GM21447 (cell line): ENCODE results near the gene MRFAP1L1.
"Not testable (repeated sequence)": the region's sequence is repeated elsewhere in the genome, so short reads cannot be mapped to it uniquely, and the experiment has no call there.

Source experiments
- ATAC-seq: cut with Tn5 transposase; IDR thresholded peaks from one replicate; pipeline ENCODE4 v1.9.1; 2021; ENCODE audit not compliant: unreplicated experiment

The MRFAP1L1 gene

DNA sequence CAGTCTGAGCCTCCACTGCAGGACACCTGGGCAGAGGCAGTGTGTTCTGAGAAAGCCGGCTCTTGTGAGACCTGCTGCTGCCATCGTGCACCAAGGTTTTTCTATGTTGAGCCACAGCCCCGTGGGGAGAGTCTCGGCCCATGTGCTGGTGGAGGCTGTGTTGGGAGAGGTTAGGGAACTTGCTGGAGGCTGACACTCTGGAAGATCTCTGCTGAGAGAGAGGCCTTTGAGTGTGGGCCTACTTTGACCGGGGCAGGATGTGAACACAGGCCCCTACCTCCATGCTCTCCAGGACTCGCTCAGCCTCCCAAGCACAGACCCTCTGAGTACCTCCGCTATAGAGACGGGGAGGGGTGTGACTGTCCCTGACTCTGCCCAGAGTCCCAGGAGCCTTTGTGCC lies 17.3 kb downstream of the MRFAP1L1 start:
- ATAC-seq, result no peak

DNA sequence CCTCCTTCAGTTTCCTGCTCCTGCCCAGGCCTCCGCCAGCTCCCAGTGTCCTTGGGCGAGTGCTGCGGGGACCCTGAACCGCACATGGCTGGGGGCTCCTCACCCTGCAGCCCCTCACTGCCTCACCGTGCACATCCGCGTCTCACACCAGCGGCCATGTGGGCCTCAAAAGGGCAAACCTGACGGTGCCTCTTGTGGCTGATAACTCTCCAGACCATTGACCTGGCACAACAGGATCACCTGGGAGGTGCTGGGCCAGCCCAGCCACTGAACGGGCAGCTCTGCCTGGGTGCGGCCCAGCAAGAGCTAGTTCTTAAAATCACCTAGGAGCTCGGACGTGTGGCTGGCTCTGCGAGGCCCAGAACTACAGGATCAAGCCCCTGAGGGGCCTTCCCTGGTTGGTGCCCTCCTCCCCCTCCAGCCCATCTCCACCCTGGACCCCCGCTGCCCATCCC lies 20.1 kb downstream of the MRFAP1L1 start:
- no peak for ATAC-seq

GRCh38 chr4:6688879-6689505 lies 20.7 kb downstream of the MRFAP1L1 start:
- ATAC-seq, result peak; percentile 93

- ATAC-seq, result no peak
Observed at GRCh38 chr4:6687947-6688878, 21.5 kb downstream of the MRFAP1L1 start.

DNA sequence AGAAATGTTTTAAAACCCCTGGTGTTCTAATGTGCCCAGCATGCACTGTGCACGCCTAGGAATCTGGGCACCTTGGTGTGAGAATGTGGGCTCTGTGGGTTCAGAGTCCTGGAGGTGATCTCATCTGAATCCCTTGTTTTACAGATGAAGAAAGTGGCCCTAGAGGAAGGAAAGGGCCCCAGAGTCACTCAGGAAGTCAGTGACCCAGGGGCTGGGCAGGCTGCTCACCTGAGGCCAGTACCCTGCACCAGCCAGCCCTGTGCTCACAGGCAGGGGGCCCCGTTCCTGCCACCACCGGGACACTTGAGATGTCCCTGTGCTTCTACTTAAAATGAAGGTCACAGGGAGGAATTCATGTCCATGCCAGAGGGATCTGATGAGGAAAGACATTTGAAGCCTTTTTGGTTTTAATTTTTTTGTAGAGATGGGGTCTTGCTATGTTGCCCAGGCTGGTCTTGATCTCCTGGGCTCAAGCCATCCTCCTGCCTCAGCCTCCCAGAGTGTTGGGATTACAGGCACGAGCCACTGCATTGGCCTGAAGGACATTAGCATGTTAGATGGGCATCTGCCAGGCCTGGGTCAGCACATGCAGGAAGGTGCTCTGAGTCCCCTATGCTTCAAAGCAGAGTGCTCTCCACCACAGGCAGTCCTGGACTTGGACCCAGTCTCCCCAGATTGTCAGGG lies 23.4 kb downstream of the MRFAP1L1 start:
- ATAC-seq, result no peak

GRCh38 chr4:6684656-6685055 lies 25.0 kb downstream of the MRFAP1L1 start:
- ATAC-seq, result no peak

DNA sequence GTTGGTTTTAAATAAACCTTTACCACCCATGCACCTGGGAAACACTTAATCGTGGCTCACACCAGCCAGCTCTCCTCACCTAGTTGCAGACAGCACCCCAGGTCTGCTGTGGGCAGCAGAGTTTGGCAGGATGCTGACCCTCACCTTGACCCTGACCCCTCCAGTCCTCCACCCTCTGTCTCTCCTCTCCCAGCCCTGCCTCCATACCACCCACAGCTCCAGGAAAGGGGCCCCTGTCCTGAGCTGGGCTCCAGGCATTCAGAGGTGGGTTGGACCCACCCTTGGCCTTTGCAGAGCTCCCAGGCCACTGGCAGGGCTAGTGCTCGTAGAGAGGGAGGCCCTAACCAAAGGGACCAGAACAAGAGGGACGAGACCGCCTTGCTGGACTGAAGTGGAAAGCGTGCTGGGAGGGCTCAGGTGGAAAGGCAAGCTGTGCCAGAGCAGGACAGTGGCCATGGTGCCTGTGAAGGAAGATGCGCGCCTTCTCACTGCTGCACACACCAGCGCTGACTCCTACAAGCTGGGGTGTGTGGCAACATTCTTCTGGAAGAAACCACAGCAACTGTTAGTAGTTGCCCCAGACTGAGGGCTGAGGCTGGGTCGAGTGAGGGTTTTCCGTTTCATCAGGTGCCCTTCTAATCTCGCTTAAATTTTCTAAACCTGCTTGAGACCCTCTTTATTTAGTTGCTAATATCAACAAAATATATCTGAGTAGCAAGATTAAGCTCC lies 26.6 kb downstream of the MRFAP1L1 start:
- ATAC-seq, result no peak

- ATAC-seq, result no peak
Observed at GRCh38 chr4:6681191-6681590, 28.5 kb downstream of the MRFAP1L1 start.

- no peak for ATAC-seq
Observed at GRCh38 chr4:6680372-6681034, 29.2 kb downstream of the MRFAP1L1 start.

DNA sequence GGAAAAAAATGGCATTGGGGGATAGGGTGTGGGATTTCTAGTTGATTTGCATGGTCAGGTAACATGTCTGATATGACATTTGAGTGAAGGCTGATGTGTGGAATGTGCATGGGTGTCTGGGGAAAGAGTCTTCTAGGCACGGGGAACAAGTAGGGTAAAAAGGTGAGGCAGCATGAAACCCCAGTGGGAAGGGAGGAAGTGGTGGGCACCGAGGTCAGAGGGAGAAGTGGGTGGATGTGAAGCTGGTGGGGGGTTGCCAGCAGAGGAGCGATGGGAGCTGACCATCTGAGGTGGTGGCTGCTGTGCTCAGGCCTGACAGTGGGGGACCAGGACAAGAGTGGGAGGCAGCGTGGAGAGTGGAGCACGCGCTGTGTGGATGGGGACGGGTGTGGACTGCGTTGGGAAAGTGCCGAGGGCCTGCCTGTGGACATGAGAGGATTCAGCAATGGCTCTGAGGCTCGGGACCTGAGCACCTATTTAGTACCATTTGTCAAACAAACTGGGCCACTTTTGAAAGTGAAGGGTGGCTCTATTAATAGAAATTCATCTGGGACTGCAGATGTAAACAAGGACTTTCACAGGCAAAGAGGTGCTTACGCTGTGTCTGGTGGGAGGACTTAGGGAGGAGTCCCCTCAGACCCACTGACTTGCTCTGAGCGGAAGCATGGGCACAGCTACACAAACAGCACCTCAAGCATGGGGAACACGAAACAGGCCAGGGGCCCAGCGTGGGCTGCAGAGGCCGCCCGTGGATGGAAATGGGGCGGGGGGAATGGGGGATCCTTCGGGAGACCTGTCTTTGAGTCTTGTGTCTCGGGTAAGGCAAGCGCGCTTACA lies 32.7 kb downstream of the MRFAP1L1 start:
- no peak for ATAC-seq

- ATAC-seq, result peak; percentile 45
Observed at GRCh38 chr4:6674500-6675149, 35.0 kb downstream of the MRFAP1L1 start.

- peak; percentile 69 for ATAC-seq
Observed at GRCh38 chr4:6673660-6674499, 35.8 kb downstream of the MRFAP1L1 start.

DNA sequence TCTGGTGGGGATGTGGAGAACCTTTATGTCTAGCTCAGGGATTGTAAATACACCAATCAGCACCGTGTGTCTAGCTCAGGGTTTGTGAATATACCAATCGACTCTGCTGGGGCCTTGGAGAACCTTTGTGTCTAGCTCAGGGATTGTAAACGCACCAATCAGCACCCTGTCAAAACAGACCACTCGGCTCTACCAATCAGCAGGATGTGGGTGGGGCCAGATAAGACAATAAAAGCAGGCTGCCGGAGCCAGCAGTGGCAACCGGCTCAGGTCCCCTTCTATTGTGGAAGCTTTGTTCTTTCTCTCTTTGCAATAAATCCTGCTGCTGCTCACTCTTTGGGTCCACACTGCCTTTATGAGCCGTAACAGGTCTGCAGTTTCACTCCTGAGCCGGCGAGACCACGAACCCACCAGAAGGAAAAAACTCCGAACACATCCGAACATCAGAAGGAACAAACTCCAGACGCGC lies 36.4 kb downstream of the MRFAP1L1 start:
- ATAC-seq, result not testable (repeated sequence)

- not testable (repeated sequence) for ATAC-seq
Observed at GRCh38 chr4:6672541-6673190, 37.0 kb downstream of the MRFAP1L1 start.

DNA sequence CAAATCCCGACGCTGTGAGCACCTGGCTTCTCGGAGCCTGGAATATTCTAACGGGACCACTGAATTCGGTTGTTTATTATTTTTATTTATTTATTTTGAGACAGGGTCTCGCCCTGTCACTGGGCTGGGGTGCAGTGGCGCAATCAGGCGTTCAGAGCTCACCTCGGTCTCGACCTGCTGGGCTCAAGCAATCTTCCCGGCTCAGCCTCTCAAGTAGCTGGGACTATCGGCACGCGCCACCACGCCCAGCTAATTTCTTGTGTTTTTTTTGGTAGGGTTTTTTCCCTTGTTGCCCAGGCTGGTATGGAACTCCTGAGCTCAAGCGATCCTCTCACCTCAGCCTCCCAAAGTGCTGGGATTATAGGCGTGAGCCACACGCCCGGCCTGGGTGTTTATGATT lies 37.5 kb downstream of the MRFAP1L1 start:
- ATAC-seq, result no peak

DNA sequence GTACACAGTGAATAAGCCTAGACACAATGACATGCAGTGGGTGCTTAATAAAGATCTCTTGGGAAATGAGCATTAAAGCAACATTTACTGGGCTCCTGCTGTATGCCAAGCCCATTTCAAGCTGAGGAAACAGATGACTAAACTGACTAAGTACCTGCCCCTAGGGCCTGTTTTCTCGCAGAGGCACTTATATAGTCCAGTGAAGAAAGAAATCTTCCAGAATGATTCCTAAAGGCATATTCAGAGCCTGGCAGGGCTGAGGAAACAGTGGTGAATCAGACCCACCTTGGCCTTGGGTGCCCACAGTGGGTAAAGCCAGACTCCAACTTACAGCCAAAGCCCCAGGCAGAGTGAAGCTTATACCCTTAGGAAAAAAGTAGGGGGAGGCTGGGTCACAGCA lies 38.0 kb downstream of the MRFAP1L1 start:
- no peak for ATAC-seq

DNA sequence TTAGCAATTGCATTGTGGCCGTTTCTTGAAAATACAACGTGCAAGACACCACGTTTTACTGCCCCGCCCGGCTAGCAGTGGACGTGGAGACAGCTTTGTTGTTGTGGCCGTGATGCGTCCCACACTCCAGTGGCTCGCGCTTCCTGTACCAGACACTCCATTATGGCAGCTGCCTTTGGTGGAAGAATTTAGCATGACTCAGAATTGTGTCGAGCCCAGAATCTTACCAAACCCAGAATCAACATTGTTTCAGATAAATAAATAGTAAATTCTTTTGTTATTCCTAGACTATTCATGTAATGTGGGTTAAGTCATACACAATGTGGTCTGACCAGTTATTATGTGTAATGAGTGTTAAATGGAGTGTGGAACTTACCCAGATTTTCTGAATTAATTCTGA lies 41.3 kb downstream of the MRFAP1L1 start:
- no peak for ATAC-seq

DNA sequence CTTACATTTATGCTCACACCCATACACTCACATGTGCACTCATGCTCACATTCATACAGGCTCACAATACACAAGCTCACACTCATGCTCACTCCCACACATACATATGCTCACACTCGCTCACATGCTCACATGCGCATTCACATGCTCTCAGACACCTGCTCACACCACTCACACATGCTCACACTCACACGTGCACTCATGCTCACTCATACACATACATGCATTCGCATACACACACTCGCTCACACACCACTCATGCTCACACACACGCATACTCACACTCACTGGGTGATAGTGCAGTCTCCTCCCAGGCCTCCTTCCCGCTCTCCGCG lies 44.4 kb downstream of the MRFAP1L1 start:
- no peak for ATAC-seq
